Nephron progenitor cell (in vitro differentiated cells): ENCODE data around the gene CLDN1.

Source experiments
- DNase-seq: peaks from one replicate; pipeline ENCODE4 v3.0.0; 2021
- H3K27ac Mint-ChIP-seq: 2 replicates; pipeline ENCODE4 v1.8.0; 2021; ENCODE audit warnings: mild to moderate bottlenecking, moderate library complexity, mixed read lengths
- H3K27me3 Mint-ChIP-seq: 2 replicates; pipeline ENCODE4 v1.8.0; 2021; ENCODE audit warnings: mild to moderate bottlenecking, low read depth, mixed read lengths; ENCODE audit not compliant: poor library complexity
- H3K36me3 Mint-ChIP-seq: 2 replicates; pipeline ENCODE4 v1.8.0; 2021; ENCODE audit warnings: low read depth, mixed read lengths
- H3K4me1 Mint-ChIP-seq: 2 replicates; pipeline ENCODE4 v1.8.0; 2021; ENCODE audit warnings: mixed read lengths
- H3K4me3 Mint-ChIP-seq: 2 replicates; pipeline ENCODE4 v1.8.0; 2021; ENCODE audit warnings: mild to moderate bottlenecking, moderate library complexity, mixed read lengths
- H3K9me3 Mint-ChIP-seq: 2 replicates; pipeline ENCODE4 v1.8.0; 2021; ENCODE audit warnings: mild to moderate bottlenecking, moderate library complexity, mixed read lengths
- TF ChIP-seq, protein P1 (sequence below): fragments of 200-600 bp; sonication (generic); IDR thresholded peaks from 2 replicates; pipeline ENCODE4 v1.5.0; 2021; ENCODE audit warnings: antibody characterized with exemption

CLDN1 gene

DNA sequence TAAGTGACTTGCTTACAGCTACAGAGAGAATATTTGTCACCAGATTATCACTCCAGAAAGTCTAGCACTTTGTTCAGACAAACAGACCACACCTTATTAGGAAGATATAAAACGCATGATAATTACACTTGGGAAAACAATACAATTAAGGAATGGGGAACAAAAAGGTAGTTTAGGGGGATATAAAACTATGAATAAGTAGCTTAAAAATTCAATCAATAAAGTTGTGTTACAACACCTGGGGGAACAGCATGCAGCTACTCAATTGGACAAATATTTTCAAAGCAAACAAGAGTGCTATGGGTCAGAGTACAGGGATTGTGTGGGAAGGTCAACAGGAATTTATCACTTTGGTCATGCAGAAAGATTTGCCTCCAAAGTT is 15.1 kb downstream of the CLDN1 start:
- TF ChIP-seq, protein P1, sequence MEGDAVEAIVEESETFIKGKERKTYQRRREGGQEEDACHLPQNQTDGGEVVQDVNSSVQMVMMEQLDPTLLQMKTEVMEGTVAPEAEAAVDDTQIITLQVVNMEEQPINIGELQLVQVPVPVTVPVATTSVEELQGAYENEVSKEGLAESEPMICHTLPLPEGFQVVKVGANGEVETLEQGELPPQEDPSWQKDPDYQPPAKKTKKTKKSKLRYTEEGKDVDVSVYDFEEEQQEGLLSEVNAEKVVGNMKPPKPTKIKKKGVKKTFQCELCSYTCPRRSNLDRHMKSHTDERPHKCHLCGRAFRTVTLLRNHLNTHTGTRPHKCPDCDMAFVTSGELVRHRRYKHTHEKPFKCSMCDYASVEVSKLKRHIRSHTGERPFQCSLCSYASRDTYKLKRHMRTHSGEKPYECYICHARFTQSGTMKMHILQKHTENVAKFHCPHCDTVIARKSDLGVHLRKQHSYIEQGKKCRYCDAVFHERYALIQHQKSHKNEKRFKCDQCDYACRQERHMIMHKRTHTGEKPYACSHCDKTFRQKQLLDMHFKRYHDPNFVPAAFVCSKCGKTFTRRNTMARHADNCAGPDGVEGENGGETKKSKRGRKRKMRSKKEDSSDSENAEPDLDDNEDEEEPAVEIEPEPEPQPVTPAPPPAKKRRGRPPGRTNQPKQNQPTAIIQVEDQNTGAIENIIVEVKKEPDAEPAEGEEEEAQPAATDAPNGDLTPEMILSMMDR = no peak
- Mint-ChIP-seq H3K36me3 (no peaks in the 10 kb centered on the region), H3K9me3 (no peaks in the 10 kb centered on the region), H3K27me3 (peaks cover 8% of the 10 kb centered on the region), H3K27ac (no peak overlapping the region), H3K4me1 (peaks cover 22% of the 10 kb centered on the region), H3K4me3 (no peak overlapping the region)
- no peak for DNase-seq

DNA sequence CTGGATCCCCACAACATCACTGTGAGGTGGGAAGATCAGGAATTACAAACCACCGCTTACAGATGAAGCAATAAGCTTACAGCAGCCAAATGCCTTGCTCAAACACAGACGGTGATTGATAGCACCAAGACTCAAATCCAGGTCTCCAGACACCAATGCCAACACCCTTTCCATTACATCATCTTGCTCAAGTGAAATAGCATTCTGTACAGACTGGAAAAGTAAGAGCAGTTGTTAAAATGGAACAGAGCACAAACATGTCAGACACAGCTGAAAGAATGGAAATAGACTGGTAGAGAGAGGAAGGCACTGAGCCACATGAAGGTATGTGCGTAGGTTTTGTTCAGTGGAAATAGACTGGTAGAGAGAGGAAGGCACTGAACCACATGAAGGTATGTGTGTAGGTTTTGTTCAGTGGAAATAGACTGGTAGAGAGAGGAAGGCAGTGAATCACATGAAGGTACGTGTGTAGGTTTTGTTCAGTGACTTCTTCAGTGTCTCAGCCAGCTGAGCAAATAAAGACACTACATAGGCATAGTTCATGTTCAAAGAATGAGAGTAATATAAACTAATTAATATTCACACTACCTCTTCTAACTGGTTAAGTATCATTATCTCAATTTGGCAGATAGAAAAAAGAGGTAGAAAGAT is 15.6 kb downstream of the CLDN1 start:
- no peak for DNase-seq
- H3K27me3 Mint-ChIP-seq = peaks cover 10% of the 10 kb centered on the region
- peaks cover 22% of the 10 kb centered on the region for H3K4me1 Mint-ChIP-seq
- H3K36me3 Mint-ChIP-seq = no peaks in the 10 kb centered on the region
- no peaks in the 10 kb centered on the region for H3K9me3 Mint-ChIP-seq
- H3K27ac Mint-ChIP-seq = peak overlapping the region; percentile 6
- H3K4me3 Mint-ChIP-seq = no peak overlapping the region
- TF ChIP-seq, protein P1 = no peak

DNA sequence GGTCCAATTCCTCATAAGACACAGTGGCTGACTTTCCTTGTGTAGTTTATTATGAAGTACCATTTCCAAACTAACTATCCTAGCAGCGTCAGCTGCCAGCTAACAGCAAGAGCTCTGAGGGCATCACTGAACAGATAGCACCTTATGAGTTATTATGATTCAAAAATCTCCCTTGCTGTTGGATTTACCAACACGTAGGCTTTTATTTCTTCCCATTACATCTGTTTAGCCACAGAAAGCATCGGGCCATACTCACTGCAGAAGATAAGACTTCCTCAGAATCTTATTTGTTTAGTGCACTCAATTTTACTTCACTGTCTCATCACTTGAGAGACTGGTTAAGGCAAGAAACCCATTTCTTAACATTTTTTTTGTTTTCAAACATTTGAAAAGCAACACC is 16.2 kb downstream of the CLDN1 start:
- H3K4me1 Mint-ChIP-seq = peaks cover 22% of the 10 kb centered on the region
- TF ChIP-seq, protein P1 = no peak
- H3K4me3 Mint-ChIP-seq = no peak overlapping the region
- H3K36me3 Mint-ChIP-seq = no peaks in the 10 kb centered on the region
- DNase-seq = no peak
- no peak overlapping the region for H3K27ac Mint-ChIP-seq
- no peaks in the 10 kb centered on the region for H3K9me3 Mint-ChIP-seq
- H3K27me3 Mint-ChIP-seq = peaks cover 10% of the 10 kb centered on the region

DNA sequence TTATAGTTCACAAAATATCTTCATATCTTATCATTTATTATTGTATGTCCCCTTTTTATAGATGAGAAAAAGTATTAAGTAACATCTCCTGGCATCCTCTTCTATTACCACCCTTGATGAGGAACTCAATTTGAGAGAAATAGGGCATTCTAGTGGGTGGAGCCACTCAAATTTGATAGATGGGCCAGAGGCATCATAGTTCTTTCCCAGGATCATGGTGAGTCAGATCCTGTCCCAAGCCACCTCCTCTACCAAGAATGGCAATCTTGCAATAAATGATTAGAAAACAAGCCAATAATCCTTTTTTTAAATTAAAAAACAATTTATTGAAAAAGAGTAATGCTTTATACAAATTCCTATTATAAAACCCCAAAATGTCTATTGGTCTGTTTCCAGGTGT is 16.8 kb downstream of the CLDN1 start:
- H3K27ac Mint-ChIP-seq = no peak overlapping the region
- no peak for DNase-seq
- TF ChIP-seq, protein P1 = no peak
- H3K4me3 Mint-ChIP-seq = no peak overlapping the region
- H3K9me3 Mint-ChIP-seq = no peaks in the 10 kb centered on the region
- peaks cover 14% of the 10 kb centered on the region for H3K27me3 Mint-ChIP-seq
- H3K4me1 Mint-ChIP-seq = peaks cover 22% of the 10 kb centered on the region
- no peaks in the 10 kb centered on the region for H3K36me3 Mint-ChIP-seq

DNA sequence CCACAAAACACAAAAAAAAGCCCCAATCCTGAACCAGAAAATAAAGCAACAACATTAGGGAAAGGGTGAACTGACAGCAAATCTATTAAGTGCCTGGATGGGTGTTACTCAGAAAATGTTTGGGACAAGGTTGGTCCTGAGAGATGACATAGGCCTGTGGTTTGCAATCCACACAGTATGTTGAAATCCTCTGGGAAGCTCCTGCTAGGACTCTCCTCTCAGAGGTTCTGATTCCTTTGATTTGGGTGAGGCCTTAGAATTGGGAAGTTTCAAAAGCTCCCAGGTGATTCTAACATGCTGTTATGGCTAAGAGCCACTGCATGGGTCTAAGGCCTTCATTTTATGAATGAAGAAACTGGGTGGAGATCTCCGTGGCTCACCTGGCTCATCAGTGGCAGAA is 18.4 kb downstream of the CLDN1 start:
- H3K4me3 Mint-ChIP-seq = no peak overlapping the region

More for the DNA sequence above, 18.4 kb downstream of the CLDN1 start:
- H3K36me3 Mint-ChIP-seq = no peaks in the 10 kb centered on the region
- H3K27me3 Mint-ChIP-seq = peaks cover 15% of the 10 kb centered on the region
- no peak overlapping the region for H3K27ac Mint-ChIP-seq
- DNase-seq = no peak
- TF ChIP-seq, protein P1 = no peak
- peaks cover 26% of the 10 kb centered on the region for H3K4me1 Mint-ChIP-seq
- no peaks in the 10 kb centered on the region for H3K9me3 Mint-ChIP-seq
